Muscle layer of colon (tissue), 2 donors: Measurements from ENCODE around the gene CYCS.

Experiments
- H3K27ac ChIP-seq: one replicate; pipeline ENCODE4 v1.7.0; 2013; ENCODE audit warnings: low read depth, mild to moderate bottlenecking, low read length, moderate library complexity
- H3K27me3 ChIP-seq, 2 donors: one replicate each; pipeline ENCODE4 v1.7.0; 2013; ENCODE audit warnings: low read length in 2 of 2, mild to moderate bottlenecking in 2 of 2; ENCODE audit not compliant: insufficient read depth in 2 of 2, control insufficient read depth in 1 of 2
- H3K36me3 ChIP-seq: one replicate; pipeline ENCODE4 v1.7.0; 2013; ENCODE audit warnings: mild to moderate bottlenecking, low read length; ENCODE audit not compliant: insufficient read depth
- H3K4me1 ChIP-seq: one replicate; pipeline ENCODE4 v1.7.0; 2013; ENCODE audit warnings: mild to moderate bottlenecking, low read length; ENCODE audit not compliant: insufficient read depth
- H3K4me3 ChIP-seq, 2 donors: one replicate each; pipeline ENCODE4 v1.7.0; 2013; ENCODE audit warnings: low read length in 2 of 2, low read depth in 1 of 2, mild to moderate bottlenecking in 1 of 2, moderate library complexity in 1 of 2
- H3K9ac ChIP-seq: one replicate; pipeline ENCODE4 v1.7.0; 2013; ENCODE audit warnings: low read length
- H3K9me3 ChIP-seq: one replicate; pipeline ENCODE4 v1.7.0; 2013; ENCODE audit warnings: mild to moderate bottlenecking, low read length
- donor health status: abdominal sarcoma.
- donor health status: Adenocarcinoma of cecum.

CYCS gene

DNA sequence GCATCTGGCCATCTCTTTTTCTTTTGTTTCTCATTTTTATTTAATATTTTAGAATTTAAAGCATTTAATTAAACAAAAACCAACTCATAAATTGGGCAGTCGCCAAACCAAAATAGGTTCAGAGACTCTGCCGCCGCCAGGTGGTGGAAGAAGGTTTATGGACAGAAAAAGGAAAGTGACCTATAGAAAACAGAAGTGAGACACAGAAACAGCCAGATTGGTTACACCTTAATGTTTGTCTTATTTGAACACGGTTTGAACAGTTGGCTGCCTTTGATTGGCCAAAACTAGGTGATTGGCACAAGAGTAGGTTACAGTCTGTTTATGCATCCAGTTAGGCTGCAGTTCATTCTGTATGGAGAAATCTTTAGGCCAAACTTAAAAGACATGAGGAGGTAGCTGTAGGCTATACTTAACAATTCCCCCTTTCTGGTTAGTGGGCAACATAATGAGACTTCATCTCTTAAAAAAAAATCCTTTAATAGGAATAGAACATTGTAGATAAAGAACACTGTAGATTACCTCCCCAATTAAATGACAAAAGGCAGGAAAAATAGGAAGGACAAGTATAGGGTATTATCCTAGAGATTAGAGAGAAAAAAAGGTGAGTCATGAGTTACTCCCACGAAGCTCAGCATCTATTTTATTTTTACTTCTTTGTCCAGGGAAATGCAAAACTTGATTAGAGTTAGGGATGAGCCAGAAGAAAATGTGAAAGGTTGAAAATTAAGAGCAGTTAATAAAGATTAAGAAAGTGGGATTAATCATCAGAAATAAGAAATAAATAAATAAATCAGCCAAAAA lies 23.9 kb upstream of the CYCS start:
- Histone ChIP-seq H3K27me3 (no peaks in the 10 kb centered on the region), H3K9me3 (no peaks in the 10 kb centered on the region), H3K4me1 (no peaks in the 10 kb centered on the region), H3K27ac (no peak overlapping the region), H3K36me3 (no peaks in the 10 kb centered on the region), H3K4me3 (no peak overlapping the region), H3K9ac (no peak overlapping the region)

DNA sequence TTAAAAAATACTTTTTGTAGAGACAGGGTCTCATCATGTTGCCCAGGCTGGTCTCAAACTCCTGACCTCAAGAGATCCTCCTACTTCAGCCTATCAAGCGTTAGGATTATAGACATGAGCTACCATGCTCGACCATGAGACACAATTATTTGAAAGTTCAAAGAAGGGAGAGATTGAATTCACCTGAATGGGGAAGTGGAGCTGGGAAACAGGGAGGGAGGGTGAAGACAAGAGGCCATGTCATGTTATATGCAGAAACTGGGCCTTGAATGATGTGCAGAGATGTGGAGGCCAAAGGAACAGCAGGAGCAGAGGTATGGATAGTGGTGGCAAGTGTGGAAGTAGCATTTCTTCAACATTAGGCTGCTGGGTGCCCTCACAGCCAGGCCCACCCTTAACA lies 18.7 kb upstream of the CYCS start:
- no peaks in the 10 kb centered on the region for H3K36me3 ChIP-seq

DNA sequence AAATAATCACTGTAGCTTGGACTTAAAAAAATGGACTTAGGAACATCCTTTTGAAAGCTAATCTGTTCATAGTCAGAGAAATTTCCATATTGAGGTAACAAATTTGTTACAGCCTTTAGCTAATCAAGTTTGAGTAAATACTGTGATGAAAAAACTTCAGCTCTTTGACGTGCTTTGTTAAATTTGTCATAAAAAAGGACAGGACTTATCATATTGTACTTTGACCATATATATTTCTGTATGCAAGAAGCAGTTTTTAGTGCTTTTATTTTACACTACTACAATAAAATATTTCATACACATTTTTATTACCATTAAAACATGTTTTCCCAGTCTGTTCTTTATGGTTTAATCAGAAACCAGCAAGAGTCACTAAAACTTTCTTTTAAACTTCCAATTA lies 14.5 kb upstream of the CYCS start:
- H3K9me3 ChIP-seq, result no peaks in the 10 kb centered on the region
- H3K27me3 ChIP-seq, result no peaks in the 10 kb centered on the region
- H3K36me3 ChIP-seq, result no peaks in the 10 kb centered on the region
- H3K9ac ChIP-seq, result no peak overlapping the region
- H3K27ac ChIP-seq, result no peak overlapping the region
- no peak overlapping the region for H3K4me3 ChIP-seq
- no peaks in the 10 kb centered on the region for H3K4me1 ChIP-seq

More for the DNA sequence above, 18.7 kb upstream of the CYCS start:
- Histone ChIP-seq H3K4me3 (no peak overlapping the region), H3K27me3 (no peaks in the 10 kb centered on the region), H3K4me1 (no peaks in the 10 kb centered on the region), H3K27ac (no peak overlapping the region), H3K9me3 (no peaks in the 10 kb centered on the region), H3K9ac (no peak overlapping the region)

DNA sequence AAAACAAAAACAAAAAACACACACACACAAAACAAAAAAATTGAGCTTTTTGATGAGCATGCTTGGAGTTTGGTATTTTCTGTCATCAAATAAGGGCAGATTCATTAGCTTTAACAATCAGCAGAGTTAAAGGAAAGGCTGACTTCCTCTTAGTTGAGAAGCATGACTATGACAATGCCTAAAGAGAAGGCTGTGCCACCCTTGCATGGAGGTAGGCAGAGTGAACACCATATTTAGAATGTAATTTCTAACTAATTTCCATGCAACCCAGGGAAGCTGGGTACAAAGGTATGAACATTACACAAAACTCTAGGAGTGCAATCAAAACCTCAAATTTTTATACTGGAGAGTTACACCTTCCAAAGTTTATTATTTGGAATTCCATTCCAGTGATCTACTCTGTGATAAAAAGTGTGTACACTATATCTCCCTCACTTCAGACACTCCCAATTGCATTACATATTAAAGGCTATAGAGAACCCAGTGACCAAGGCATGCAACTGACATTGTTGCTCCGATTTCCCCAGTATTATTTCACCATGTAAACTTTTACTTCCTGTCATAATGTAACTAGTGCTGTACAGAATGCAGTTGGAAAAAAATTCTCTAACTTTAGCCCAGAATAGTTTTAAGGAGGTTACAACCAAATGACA lies 9.4 kb upstream of the CYCS start:
- Histone ChIP-seq H3K27ac (no peak overlapping the region), H3K4me3 (no peak overlapping the region), H3K9ac (no peak overlapping the region), H3K36me3 (no peaks in the 10 kb centered on the region), H3K4me1 (no peaks in the 10 kb centered on the region), H3K9me3 (no peaks in the 10 kb centered on the region), H3K27me3 (no peaks in the 10 kb centered on the region)

DNA sequence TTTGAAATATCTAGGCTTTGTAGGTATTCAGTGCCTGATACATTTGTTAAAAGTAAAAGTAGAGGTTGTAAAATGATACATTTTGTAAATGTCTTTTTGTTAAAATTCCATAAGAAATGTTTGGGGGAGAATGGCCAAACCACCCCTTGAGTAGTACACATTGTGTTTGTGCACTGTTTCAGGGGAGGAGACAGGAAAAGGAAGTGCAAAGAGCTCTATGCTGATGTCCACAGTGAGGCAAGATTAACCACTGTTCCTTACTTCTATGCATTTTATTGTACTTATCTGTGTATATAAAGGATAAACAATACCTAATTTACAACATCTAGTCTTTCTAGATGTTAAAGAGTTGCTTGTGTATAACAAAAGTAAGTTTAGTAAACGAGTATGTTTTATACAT lies 7.4 kb upstream of the CYCS start:
- Histone ChIP-seq H3K36me3 (no peaks in the 10 kb centered on the region), H3K27ac (no peak overlapping the region), H3K4me1 (no peaks in the 10 kb centered on the region), H3K9ac (no peak overlapping the region), H3K4me3 (no peak overlapping the region), H3K27me3 (no peaks in the 10 kb centered on the region), H3K9me3 (no peaks in the 10 kb centered on the region)

DNA sequence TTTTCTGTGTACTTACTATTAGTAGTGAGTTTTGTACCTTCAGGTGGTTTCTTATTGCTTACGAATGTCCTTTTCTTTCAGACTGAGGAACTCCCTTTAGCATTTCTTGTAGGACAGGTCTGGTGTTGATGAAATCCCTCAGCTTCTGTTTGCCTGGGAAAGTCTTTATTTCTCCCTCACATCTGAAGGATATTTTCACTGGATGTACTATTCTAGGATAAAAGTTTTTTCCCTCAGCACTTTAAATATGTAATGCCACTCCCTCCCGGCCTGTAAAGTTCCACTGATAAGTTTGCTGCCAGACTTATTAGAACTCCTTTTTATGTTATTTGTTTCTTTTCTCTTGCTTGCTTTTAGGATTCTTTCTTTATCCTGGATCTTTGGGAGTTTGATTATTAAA lies 1.7 kb upstream of the CYCS start:
- Histone ChIP-seq H3K27ac (no peak overlapping the region), H3K9ac (no peak overlapping the region)

DNA sequence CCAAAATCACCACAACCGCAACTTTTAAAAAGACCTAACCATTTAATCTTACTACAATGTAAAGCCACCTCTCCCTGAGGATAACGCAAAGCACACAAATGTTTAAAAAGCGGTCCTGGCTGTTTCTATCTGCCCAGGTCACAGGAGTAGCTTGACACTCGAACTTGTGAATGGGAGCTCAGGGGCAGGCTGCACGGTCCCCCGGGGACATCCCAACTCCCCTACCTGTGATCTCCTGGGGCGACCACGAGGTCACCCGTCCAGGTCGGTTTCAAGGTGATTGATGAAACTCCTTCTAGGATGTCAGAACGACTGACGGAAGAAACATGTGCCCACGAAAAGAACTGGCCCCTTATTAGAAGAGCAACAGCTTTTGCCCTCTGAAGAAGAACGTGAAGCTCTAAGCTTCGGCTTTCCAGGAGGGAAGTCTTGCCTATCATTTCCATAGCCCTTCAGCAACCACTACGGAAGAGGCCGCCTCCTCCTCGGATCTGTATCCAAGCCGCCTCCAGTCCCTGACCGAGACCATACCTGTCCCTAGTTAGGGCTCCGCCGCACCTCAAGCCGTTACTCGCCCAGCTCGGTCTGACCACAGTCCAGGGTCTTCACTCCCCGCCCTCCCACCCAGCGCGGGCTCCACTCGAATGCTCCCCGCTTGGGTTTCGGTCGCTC lies 459 bp downstream of the CYCS start:
- peak overlapping the region; percentile 92 for H3K27ac ChIP-seq
- H3K4me3 ChIP-seq, result peak overlapping the region; percentile 45 to 81
- no peaks in the 10 kb centered on the region for H3K27me3 ChIP-seq
- peaks cover 26% of the 10 kb centered on the region for H3K36me3 ChIP-seq
- no peaks in the 10 kb centered on the region for H3K9me3 ChIP-seq
- peaks cover 5% of the 10 kb centered on the region for H3K4me1 ChIP-seq
- peak overlapping the region; percentile 95 for H3K9ac ChIP-seq

More for the DNA sequence above, 1.7 kb upstream of the CYCS start:
- no peak overlapping the region for H3K4me3 ChIP-seq
- H3K36me3 ChIP-seq, result peaks cover 8% of the 10 kb centered on the region
- no peaks in the 10 kb centered on the region for H3K9me3 ChIP-seq
- peaks cover 5% of the 10 kb centered on the region for H3K4me1 ChIP-seq
- H3K27me3 ChIP-seq, result no peaks in the 10 kb centered on the region

DNA sequence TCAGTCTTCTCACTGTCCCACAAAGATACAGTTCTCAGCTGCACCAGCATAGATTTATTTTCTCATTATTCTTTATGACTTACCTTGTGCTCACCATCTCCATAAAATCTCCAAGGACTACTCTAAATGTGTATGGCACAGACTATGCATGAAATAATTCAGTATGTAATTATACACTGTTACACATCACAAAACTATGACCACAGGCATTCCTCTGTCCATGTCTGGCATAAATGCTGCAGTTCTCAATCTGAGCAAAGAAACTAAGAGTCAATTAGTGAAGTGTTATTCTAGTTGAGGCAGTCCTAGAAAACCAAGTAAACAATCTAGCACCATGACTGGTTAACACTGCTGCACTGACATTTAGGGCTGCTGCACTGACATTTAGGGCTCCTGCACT lies 2.7 kb downstream of the CYCS start:
- H3K9me3 ChIP-seq, result no peaks in the 10 kb centered on the region
- H3K36me3 ChIP-seq, result peaks cover 28% of the 10 kb centered on the region
- H3K9ac ChIP-seq, result no peak overlapping the region
- peaks cover 5% of the 10 kb centered on the region for H3K4me1 ChIP-seq
- H3K27ac ChIP-seq, result no peak overlapping the region
- no peaks in the 10 kb centered on the region for H3K27me3 ChIP-seq
- no peak overlapping the region for H3K4me3 ChIP-seq

DNA sequence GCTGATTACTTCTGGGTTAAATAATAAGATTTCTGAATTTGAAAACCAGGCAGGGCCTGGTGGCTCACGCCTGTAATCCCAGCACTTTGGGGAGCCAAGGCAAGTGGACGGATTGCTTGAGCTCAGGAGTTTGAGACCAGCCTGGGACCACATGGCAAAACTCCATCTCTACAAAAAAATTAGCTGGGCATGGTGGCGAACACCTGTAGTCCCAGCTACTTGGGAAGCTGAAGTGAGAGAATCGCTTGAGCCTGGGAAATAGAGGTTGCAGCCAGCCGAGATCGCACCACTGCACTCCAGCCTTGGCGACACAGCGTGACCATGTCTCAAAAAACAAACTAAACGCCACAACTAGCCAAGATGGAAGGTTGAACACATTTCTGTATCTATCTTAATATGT lies 3.5 kb downstream of the CYCS start:
- H3K36me3 ChIP-seq, result peaks cover 28% of the 10 kb centered on the region
- no peak overlapping the region for H3K27ac ChIP-seq
- no peaks in the 10 kb centered on the region for H3K9me3 ChIP-seq
- H3K9ac ChIP-seq, result no peak overlapping the region
- no peaks in the 10 kb centered on the region for H3K27me3 ChIP-seq
- peaks cover 5% of the 10 kb centered on the region for H3K4me1 ChIP-seq
- H3K4me3 ChIP-seq, result no peak overlapping the region

DNA sequence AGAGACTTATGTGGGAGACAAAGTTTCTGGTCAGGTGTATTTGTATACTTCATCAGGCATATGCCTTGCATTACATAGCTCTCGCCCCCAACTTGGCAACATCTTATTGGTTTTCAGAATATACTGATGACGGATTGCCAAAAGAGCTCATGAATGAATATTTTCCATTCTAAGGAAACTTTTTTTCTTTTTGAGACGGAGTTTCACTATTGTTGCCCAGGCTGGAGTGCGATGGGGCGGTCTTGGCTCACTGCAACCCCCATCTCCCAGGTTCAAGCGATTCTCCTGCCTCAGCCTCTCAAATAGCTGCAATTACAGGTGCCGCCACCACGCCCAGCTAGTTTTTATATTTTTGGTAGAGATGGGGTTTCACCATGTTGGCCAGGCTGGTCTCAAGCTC lies 6.0 kb downstream of the CYCS start:
- Histone ChIP-seq H3K4me3 (no peak overlapping the region), H3K27me3 (no peaks in the 10 kb centered on the region), H3K4me1 (peaks cover 4% of the 10 kb centered on the region), H3K9me3 (no peaks in the 10 kb centered on the region), H3K9ac (no peak overlapping the region), H3K36me3 (peaks cover 28% of the 10 kb centered on the region), H3K27ac (no peak overlapping the region)

DNA sequence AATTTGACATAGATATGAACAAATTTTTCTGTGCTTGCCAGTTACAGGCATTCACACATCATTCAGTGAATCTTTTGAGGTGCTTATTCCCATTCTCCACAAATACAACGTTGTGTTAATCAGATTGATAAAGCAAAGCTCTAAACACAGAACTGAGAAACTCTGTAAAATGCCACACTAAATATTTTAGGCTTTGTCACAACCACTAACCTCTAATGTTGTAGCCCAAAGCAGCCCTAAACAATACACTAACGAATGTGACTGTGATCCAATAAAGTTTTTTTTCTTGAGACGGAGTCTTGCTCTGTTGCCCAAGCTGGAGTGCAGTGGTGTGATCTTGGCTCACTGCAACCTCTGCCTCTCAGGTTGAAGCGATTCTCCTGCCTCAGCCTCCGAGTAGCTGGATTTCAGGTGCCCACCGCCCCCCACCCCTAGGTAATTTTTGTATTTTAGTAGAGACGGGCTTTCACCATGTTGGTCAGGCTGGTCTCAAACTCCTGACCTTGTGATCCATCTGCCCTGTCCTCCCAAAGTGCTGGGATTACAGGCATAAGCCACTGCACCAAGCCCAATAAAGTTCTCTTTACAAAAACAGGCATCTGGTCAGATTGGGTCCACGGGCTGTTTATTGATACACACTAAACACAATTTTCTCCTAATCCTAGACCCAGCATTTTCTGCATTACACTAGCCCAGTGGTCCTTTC lies 6.9 kb downstream of the CYCS start:
- Histone ChIP-seq H3K27me3 (no peaks in the 10 kb centered on the region), H3K4me1 (no peaks in the 10 kb centered on the region), H3K9ac (no peak overlapping the region), H3K36me3 (peaks cover 28% of the 10 kb centered on the region), H3K4me3 (no peak overlapping the region), H3K9me3 (no peaks in the 10 kb centered on the region), H3K27ac (no peak overlapping the region)
